ENCODE results near the gene RACGAP1. TPM values are rescaled to one million over a fixed set of nuclear protein-coding genes. Genes with fewer than 3 reads are reported as not detected.

Gene RACGAP1
- total RNA-seq, 2 experiments from 2014 or later, result 3.0 to 3.3 TPM

- H3K4me1 Mint-ChIP-seq (ENCODE audit: low read depth), result no peaks in the 10 kb centered on the region
- H3K9me3 ChIP-seq (ENCODE audit: control insufficient read depth in 1 of 2, insufficient read depth in 1 of 2, low read length in 2 of 2), result peaks cover 0 to 3% of the 10 kb centered on the region in 2 experiments
- no peak for TF ChIP-seq CTCF (IDR thresholded peaks at IDR 0.05)
- H3K27ac ChIP-seq (ENCODE audit: low read depth in 1 of 2, low read length in 2 of 2), result no peak overlapping the region
- ATAC-seq (ENCODE audit: poor library complexity), result no peak
- H3K4me1 ChIP-seq (ENCODE audit: insufficient read depth, low read length), result no peaks in the 10 kb centered on the region
- intact Hi-C loops (cut with DNase I, micrococcal nuclease), result no loop called here
- H3K36me3 Mint-ChIP-seq (ENCODE audit: low read depth), result no peaks in the 10 kb centered on the region
- no peak overlapping the region for H3K27ac Mint-ChIP-seq
- no peak overlapping the region for H3K4me3 ChIP-seq (ENCODE audit: low read length)
- no peaks in the 10 kb centered on the region for H3K27me3 Mint-ChIP-seq
- no peak overlapping the region for H3K4me3 Mint-ChIP-seq
- ChIA-PET POLR2A (no interaction called here), CTCF (no interaction called here)
- H3K36me3 ChIP-seq (ENCODE audit: insufficient read depth, low read length), result no peaks in the 10 kb centered on the region
- H3K27me3 ChIP-seq (ENCODE audit: control insufficient read depth in 1 of 2, insufficient read depth in 2 of 2, low read length in 2 of 2), result peaks cover 3 to 13% of the 10 kb centered on the region in 2 experiments
- H3K9me3 Mint-ChIP-seq, result no peaks in the 10 kb centered on the region
- DNase-seq, result no peak
Observed at GRCh38 chr12:49973361-49973830, 51.9 kb downstream of the RACGAP1 start.

- no peak for DNase-seq
Observed at GRCh38 chr12:49972641-49973360, 52.5 kb downstream of the RACGAP1 start, which contains the start of gene AQP6. Gene AQP6, plus strand, starts transcription at chr12:49972947. Its CDS starts 227 bp downstream, at chr12:49973174.

GRCh38 chr12:49972129-49972528, 53.2 kb downstream of the RACGAP1 start:
- no peaks in the 10 kb centered on the region for H3K36me3 Mint-ChIP-seq (ENCODE audit: low read depth)
- no peak overlapping the region for H3K4me3 Mint-ChIP-seq
- no peak for TF ChIP-seq CTCF (IDR thresholded peaks at IDR 0.05)
- peaks cover 8 to 20% of the 10 kb centered on the region in 2 experiments for H3K27me3 ChIP-seq (ENCODE audit: control insufficient read depth in 1 of 2, insufficient read depth in 2 of 2, low read length in 2 of 2)
- H3K27me3 Mint-ChIP-seq, result peaks cover 3% of the 10 kb centered on the region
- peaks cover 0 to 4% of the 10 kb centered on the region in 2 experiments for H3K9me3 ChIP-seq (ENCODE audit: control insufficient read depth in 1 of 2, insufficient read depth in 1 of 2, low read length in 2 of 2)
- ChIA-PET CTCF (no interaction called here), POLR2A (no interaction called here)
- H3K27ac ChIP-seq (ENCODE audit: low read depth in 1 of 2, low read length in 2 of 2), result no peak overlapping the region
- peaks cover 12% of the 10 kb centered on the region for H3K4me1 ChIP-seq (ENCODE audit: insufficient read depth, low read length)
- no peak overlapping the region for H3K4me3 ChIP-seq (ENCODE audit: low read length)
- intact Hi-C loops (cut with DNase I, micrococcal nuclease), result no loop called here
- H3K4me1 Mint-ChIP-seq (ENCODE audit: low read depth), result peaks cover 2% of the 10 kb centered on the region
- no peaks in the 10 kb centered on the region for H3K9me3 Mint-ChIP-seq
- no peaks in the 10 kb centered on the region for H3K36me3 ChIP-seq (ENCODE audit: insufficient read depth, low read length)
- no peak for DNase-seq
- no peak for ATAC-seq (ENCODE audit: poor library complexity)
- H3K27ac Mint-ChIP-seq, result no peak overlapping the region

More at GRCh38 chr12:49972641-49973360, 52.5 kb downstream of the RACGAP1 start, which contains the start of gene AQP6:
- Mint-ChIP-seq H3K36me3 (ENCODE audit: low read depth) (no peaks in the 10 kb centered on the region), H3K27me3 (no peaks in the 10 kb centered on the region), H3K4me1 (ENCODE audit: low read depth) (no peaks in the 10 kb centered on the region), H3K9me3 (no peaks in the 10 kb centered on the region), H3K27ac (no peak within 1 kb of the TSS), H3K4me3 (no peak within 1 kb of the TSS)
- Histone ChIP-seq H3K36me3 (ENCODE audit: insufficient read depth, low read length) (no peaks in the 10 kb centered on the region), H3K4me3 (ENCODE audit: low read length) (no peak within 1 kb of the TSS), H3K27me3 (ENCODE audit: control insufficient read depth in 1 of 2, insufficient read depth in 2 of 2, low read length in 2 of 2) (peaks cover 5 to 19% of the 10 kb centered on the region in 2 experiments), H3K27ac (ENCODE audit: low read depth in 1 of 2, low read length in 2 of 2) (no peak within 1 kb of the TSS), H3K9me3 (ENCODE audit: control insufficient read depth in 1 of 2, insufficient read depth in 1 of 2, low read length in 2 of 2) (peaks cover 0 to 4% of the 10 kb centered on the region in 2 experiments), H3K4me1 (ENCODE audit: insufficient read depth, low read length) (peaks cover 5% of the 10 kb centered on the region)
- ChIA-PET CTCF (no interaction called here), POLR2A (no interaction called here)
- TF ChIP-seq CTCF (IDR thresholded peaks at IDR 0.05), result no peak
- intact Hi-C loops (cut with DNase I, micrococcal nuclease), result no loop called here
- ATAC-seq (ENCODE audit: poor library complexity), result no peak

Data from CD4-positive, alpha-beta T cell (primary cell).